Pulmonary artery endothelial cell (primary cell): Measurements from ENCODE around the gene NNT. TPM values are rescaled to one million over a fixed set of nuclear protein-coding genes. Genes with fewer than 3 reads are reported as not detected.
"Not testable (repeated sequence)": the region's sequence is repeated elsewhere in the genome, so short reads cannot be mapped to it uniquely, and the experiment has no call there.

ENCODE experiments used
- DNase-seq: peaks from one replicate; pipeline ENCODE4 v3.0.0-alpha.2; 2011; ENCODE audit warnings: low read depth, low spot score
- total RNA-seq: library from RNA; depleted of rRNA; stranded (reverse); fragments of >200 nt; gene quantifications from 2 replicates; pipeline ENCODE4 v1.2.3, GENCODE V29; 2014

Gene NNT
- total RNA-seq, 1 donor from 2014 or later = 61.9 TPM

DNA sequence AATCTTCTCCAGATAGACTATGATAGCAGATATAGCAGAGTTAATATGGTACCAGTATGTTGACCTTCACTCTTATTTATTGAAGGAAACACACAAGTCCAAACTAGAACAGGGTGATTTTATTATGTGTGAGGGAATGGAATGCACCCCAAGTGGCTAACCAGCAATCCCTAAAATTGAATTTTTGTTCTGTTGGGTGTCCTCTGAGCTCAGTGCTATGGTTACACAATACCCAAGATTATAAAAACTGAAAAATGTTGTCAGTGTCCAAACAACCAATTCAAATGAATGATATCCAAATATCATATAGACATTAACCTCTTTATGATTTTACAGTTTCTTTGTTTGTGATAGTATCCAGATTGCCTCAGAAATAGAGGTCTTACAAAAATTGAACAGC is 60.9 kb downstream of the NNT start:
- no peak for DNase-seq

DNA sequence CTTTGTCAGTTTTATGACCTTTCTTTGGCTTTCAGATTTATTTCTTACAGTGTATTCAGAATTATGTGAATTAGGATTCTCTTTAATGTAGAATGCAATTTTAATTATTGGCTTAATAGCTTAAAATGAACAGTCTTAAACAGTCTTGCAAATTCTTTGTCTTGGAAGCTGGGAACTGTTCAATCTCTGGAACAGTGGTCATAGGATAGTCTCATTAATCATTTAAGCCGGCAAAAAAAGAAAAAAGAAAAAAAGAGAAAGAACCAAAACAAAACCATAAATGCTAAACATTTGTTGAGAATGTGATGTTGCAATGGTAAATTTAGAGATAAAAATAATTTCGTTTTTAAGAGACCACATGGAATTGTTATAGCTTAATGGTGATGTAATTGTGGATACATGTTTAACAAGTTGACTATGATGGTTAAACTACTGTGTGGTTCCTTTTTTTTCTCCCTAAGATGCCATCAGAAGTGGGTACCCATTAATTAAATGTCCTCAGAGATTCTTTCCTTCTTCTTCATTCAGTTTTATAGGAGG is 61.6 kb downstream of the NNT start:
- DNase-seq = no peak

DNA sequence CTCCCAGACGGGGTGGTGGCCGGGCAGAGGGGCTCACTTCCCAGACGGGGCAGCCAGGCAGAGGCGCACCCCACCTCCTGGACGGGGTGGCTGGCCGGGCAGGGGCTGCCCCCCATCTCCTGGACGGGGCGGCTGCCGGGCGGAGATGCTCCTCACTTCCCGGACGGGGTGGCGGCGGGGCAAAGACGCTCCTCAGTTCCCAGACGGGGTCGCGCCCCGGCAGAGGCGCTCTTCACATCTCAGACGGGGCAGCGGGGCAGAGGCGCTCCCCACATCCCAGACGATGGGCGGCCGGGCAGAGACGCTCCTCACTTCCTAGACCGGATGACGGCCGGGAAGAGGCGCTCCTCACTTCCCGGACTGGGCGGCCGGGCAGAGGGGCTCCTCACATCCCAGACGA is 62.8 kb downstream of the NNT start:
- DNase-seq = not testable (repeated sequence)

DNA sequence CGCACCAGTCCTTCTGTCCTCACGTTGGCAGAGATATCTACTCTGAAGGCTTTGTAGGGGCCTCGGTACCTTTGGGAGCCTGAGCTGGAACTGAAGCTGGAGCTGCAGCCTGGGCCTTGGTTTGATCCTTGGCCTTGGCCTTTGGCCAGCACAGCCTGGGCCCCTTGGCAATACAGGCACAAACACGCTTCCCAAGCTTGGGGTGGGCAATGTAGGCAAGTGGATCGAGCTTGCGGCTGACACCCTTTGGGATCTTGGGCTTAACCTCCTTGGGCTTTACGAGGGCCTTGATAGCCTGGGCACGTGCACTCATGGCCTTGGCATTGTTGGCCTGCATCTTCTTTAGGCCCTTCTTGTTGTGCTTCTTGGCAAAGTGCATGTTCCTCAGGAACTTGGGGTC is 63.7 kb downstream of the NNT start:
- not testable (repeated sequence) for DNase-seq

DNA sequence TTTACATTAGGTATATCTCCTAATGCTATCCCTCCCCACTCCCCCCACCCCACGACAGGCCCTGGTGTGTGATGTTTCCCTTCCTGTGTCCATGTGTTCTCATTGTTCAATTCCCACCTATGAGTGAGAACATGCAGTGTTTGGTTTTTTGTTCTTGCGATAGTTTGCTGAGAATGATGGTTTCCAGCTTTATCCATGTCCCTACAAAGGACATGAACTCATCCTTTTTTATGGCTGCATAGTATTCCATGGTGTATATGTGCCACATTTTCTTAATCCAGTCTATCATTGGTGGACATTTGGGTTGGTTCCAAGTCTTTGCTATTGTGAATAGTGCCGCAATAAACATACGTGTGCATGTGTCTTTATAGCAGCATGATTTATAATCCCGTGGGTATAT is 64.4 kb downstream of the NNT start:
- not testable (repeated sequence) for DNase-seq

DNA sequence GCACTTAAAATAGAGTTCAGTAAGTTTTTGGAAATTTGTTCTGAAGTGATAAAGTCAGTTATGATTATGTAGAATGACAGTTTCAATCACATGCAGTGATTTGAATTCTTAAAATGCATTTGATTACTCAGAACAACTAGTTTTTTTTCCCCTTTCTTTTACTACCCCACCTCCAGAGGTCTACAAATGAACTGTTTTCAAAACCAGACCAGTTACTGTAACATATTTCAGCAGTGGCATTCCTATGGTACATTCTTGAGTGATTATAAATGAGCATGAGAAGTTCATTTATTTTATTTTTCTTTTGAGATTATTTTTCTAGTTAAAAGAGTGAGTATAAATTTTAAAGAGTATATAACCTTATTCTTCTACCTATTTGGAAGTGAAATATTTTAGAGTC is 71.6 kb downstream of the NNT start:
- DNase-seq = no peak

DNA sequence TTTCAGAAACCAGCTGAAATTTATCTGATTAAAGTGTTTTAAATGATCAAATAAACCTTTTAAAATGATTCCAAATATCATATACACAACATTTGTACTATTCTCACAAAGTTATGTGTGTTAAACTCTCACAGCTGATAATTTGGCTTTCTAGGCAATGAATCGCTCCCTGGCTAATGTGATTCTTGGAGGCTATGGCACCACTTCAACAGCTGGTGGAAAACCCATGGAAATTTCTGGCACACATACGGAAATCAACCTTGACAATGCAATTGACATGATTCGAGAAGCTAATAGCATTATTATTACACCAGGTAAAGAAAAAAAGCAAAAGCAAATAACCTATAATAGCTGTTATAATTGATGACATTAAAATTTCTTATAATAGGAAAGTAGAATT is 72.4 kb downstream of the NNT start:
- no peak for DNase-seq

DNA sequence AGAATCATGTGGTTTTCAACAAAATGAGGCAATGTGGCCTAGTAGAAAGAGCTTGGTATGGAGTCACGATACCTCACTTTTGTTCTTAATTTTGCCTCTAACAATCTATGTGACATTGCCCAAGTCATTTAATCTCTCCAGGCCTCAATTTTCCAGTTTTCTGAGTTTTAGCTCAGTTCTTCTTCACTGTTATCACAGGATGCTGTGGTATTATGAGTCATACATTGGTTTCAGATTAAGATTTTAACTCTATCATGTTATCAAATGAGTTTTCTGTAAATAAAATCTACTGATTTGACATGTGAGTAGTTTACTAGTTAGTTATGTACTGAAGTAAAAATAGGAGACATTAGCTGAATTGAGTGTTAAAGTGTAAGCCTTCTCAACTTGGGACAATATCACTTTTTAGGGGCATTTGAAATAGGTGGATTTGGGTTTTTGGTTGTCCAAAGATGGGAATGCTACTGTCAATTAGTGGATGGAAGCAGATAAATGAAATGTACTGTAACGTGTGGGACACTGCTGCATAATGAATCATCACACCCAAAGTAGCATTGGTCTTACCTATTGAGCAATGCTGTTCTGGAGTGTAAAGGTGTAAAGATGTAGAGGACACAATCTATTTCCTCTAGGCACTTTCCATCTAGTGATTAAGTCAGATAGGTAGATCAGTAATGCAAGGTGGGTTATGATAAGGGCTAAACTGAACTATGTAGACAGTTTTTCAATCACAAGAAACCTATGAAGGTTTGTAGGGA is 73.3 kb downstream of the NNT start:
- no peak for DNase-seq

DNA sequence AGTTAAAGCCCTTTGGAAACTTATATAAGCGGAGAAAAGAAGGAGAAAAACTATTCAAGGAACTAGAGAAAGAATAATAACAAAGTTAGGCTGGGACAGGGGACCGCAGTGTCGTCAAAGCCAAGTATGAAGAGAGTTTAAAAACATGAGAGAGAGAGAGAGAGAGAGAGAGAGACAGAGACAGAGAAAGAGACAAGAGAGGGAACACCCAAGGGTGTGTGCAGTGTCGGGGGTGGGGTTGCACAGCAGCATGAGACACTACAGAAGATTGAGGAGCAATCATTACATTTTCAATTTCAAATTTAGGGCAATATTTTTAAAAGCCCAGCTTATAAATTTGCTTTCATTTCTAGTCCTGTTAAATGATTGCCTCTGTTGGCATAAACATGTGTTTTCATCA is 74.3 kb downstream of the NNT start:
- DNase-seq = no peak

DNA sequence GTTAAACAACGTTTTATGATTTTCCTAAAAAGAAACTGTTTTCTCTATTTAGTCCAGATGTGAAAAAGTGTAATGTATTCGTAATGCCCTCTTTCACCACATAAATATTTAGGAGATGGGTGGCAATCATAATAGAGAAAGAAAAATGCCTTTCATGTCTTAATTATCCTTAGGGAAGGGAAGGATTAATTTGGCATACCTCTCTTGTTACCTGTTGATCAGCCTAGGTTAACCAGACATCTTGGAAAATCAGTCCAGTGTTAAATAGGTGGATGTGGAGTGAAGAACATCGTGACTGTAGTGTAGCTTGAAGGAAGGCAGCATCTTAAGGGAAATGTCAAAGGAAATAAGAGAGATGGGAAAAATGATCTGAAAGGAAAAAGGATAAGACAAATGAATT is 76.2 kb downstream of the NNT start:
- DNase-seq = no peak

DNA sequence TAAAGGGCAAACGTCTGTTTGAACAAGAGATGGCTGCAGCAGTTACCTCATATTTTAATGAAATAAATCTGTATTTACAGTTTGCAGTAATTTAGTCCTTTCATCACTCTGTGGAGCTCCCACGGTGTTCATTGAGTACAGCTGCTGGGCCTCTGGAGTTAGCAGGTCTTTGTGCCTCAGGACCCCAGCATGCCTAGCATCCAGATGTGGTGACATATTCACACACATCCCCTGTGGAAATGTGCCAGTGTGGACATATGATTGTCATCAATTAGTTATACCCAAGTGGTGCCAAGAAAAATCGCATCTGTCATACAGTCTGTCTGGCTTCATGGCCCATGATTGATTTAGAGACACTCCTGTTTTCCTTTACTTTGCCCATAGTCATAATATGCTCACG is 77.3 kb downstream of the NNT start:
- DNase-seq = no peak

DNA sequence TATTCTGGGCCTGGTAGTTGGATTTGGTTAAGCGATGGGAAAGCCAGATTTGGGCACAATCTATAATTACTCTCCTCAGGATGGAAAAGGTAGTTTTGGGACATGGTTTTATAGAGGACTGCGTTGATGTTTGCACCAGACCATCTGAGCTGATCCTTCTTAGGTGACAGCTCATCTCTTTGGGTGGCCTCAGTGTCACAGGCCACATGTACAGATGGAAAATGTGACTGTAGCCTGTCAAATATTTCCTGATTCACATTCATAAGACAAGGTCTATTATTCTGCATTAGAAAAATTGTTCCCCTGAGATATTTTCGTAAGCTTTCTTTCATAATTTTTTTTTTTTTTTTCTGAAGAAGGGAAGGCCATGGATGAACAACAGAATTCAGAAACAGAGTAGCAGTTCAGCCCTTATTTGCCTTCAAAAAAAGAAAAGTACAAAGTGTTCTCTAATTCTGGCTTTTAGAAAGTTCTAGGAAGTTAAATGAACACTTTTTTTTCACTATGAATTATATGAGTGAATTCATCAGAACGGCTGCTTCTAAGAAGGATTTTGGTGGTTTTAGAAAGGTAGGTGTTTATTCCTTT is 81.0 kb downstream of the NNT start:
- no peak for DNase-seq

DNA sequence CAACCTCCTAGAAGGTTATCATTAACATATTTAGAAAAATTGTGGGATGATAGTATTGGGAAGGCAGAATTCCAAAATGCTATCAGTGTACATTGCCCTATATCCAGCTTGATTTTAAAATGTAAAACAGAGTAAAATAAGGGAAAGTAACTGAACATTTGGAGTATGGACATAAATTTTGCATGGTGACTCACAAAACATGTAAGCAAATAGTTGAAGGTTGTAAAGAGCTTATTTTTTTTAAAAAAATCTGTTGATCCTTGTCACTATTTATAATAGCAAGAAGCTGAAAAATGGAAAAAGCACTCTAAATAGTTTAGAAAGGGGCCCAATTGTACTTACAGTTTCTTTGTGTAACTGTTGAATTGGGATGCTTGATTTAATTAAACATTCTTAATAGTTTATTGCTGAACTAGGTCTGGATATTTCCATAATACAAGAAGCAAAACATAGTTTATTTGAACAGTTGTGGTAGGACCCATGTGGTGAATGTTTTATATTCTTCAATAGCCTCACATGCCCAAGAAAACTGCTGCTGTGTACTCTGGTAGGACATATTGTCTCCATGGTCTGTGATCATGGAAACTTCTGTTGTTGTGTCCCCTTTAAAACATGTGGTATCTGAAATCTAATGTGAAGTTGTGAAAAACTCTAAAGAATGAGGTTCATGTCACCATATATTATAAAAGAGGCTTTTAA is 82.4 kb downstream of the NNT start:
- DNase-seq = no peak

DNA sequence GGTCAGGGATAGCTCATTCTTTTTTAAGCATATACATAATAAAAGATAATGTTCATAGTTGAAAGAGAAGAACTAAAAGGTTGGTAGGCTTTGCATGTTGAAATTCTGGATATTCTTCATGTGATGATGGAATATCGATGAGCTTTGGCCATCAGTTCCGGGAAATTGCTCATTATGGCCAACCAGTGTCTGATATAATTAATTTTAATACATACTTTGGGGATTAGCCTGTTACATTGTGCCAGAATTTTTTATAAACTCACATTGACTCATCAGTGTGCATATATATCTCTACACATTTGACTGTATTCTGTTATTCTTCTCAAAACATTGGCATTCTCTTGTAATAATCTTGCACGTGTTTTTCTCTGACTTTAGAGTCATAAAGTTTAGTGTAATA is 84.3 kb downstream of the NNT start:
- no peak for DNase-seq

DNA sequence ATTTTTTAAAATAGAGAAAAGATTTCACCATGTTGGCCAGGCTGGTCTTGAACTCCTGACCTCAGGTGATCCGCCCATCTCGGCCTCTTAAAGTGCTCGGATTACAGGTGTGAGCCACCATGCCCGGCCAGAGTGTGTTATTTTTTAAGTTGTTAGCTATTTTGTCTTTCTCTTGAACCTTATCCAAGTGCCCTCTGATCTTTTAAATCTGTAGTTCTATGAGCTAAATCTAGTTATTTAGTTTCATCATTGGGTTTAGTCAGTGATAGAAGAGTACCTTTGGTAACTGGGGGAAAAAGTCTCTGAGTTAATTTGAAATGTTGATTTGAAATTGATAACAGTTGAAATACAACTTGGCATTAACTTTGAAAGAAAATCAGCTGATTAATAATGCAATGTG is 88.3 kb downstream of the NNT start:
- no peak for DNase-seq

DNA sequence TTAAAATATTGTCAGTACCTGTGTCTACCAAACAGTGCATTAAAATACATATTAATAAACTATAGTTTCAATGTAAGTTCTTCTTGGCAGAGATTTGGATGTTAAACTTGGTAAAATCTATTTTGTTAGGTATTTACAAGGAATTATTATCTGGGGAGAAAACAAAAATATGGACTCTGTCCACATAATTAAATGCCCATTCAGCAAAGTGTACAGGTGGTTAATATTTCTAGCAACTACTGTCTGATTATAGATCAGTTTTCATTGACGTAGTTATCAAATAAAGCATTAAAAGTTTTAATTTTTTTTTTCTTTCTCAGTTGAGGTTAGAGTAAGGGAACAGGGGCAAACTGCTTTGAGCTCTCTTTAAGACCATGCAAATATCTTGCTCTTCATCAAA is 88.9 kb downstream of the NNT start:
- no peak for DNase-seq

DNA sequence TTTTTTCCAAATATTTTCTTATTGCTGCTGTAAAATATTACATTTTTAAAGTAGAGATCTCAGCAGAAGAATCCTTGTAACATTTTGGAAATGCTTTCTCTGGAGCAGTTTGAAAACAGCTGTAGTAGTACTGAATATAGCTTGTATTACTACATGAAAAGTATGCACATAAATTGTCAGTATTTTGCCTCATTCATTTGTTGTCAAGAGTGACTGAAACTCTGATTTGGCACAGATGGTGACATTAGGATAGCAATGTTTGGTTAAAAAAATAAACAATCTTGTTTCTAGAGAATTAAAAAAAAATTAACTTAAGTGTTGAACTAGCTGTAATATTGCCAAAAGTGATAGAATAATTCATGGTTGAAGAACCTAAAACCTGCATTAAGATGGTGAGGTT is 90.4 kb downstream of the NNT start:
- no peak for DNase-seq

DNA sequence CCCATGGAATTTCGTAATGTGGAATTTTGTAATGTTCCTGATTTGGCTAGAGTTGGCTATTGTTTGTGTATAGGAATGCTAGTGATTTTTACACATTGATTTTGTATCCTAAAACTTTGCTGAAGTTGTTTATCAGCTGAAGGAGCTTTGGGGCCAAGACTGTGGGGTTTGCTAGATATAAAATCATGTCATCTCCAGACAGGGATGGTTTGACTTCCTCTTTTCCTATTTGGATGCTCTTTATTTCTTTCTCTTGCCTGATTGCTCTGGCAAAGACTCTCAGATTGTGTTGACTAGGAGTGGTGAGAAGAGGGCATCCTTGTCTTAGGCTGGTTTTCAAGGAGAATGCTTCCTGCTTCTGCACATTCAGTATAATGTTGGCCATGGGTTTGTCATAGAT is 91.0 kb downstream of the NNT start:
- no peak for DNase-seq

DNA sequence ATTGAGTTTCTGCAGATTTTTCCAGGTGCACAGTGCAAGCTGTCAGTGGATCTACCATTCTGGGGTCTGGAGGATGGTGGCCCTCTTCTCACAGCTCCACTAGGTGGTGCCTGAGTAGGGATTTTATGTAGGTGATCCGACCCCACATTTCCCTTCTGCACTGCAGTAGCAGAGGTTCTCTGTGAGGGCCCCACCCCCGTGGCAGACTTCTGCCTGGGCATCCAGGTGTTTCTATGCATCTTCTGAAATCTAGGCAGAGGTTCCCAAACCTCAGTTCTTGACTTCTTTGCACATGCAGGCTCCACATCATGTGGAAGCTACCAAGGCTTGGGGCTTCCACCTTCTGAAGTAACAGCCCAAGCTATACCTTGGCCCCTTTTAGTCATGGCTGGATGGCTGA is 93.5 kb downstream of the NNT start:
- not testable (repeated sequence) for DNase-seq

DNA sequence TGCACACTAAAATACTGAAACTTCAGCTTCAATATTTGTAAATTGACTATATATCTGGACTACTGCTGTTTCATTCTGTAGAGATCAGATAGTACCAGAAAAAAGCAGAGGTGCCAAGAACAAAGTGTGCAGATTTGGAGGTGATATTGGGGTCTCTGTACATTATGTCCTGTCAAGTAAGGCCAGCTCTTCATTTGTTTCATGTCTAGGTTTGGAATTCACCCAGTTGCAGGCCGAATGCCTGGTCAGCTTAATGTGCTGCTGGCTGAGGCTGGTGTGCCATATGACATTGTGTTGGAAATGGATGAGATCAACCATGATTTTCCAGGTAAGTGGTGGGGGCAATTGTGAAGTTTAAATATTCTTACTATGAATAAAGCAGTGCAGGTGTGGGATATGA is 96.9 kb downstream of the NNT start:
- DNase-seq = no peak

DNA sequence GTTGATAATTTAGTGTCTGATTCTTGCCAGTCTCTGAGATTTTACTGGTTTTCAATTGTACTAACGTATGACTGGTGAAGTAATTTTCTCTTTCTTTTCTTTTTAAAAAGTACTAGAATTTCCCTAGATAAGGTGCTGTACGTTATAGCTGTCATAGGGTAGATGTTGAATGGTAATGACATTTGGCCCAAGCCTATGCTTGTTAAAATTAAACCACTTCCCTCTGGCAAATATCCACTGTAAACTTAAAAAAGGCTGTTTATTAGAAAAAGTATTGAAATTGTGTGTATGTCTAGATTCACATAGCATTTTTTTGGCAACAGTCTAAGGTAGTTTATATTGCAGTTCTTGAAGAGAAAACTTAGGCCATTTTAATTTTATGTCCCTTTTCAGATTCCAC is 97.6 kb downstream of the NNT start:
- DNase-seq = no peak

DNA sequence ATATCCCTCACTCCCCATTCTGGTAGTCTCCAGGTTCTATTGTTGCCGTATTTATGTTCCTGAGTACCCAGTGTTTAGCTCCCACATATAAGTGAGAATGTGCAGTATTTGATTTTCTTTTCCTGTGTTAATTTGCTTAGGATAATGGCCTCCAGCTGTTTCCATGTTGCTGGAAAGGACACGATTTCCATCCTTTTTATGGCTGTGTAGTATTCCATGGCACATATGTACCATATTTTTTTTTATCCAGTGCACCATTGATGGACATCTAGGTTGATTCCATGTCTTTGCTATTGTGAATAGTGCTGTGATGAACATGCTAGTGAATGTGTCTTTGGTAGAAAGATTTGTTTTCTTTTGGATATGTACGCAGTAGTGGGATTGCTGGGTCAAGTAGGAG is 98.2 kb downstream of the NNT start:
- DNase-seq = no peak

DNA sequence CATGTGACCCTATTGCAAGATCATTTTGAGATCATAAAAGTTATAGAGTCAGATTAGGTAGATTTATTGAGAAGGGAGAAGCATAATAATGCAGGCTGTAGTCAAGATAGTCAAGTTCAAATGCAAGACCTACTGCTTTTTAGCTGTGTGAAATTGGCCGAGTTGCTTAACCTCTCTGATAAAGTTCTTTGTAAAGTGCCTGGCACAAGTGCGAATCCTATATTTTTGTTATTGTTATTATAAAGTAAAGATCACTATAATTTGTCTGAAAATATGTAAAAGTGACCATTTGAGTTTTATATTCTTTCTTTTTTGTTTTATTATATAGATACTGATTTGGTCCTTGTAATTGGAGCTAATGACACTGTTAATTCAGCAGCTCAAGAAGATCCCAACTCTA is 99.3 kb downstream of the NNT start:
- no peak for DNase-seq
